H9 (cell line): ENCODE results near the gene CALML5. TPM values are rescaled to one million over a fixed set of nuclear protein-coding genes. Genes with fewer than 3 reads are reported as not detected.

Source experiments
- DNase-seq: peaks from one replicate; pipeline ENCODE4 v3.0.0-alpha.2; 2017
- H2AFZ ChIP-seq: one replicate; pipeline ENCODE4 v1.6.1; 2013; ENCODE audit warnings: mild to moderate bottlenecking, low read length, control low read depth, moderate library complexity
- H2AK5ac ChIP-seq: 2 replicates; pipeline ENCODE4 v1.6.1; 2013; ENCODE audit warnings: low read length, control low read depth, mixed read lengths; ENCODE audit not compliant: insufficient read length
- H2BK120ac ChIP-seq: one replicate; pipeline ENCODE4 v1.6.1; 2013; ENCODE audit warnings: low read depth, mild to moderate bottlenecking, low read length, control low read depth, inconsistent platforms; ENCODE audit not compliant: poor library complexity, severe bottlenecking
- H2BK12ac ChIP-seq: 2 replicates; pipeline ENCODE4 v1.6.1; 2013; ENCODE audit warnings: low read length, control low read depth, mixed read lengths, low read depth; ENCODE audit not compliant: insufficient read length
- H2BK15ac ChIP-seq: 2 replicates; pipeline ENCODE4 v1.6.1; 2013; ENCODE audit warnings: low read depth, low read length, control low read depth
- H2BK20ac ChIP-seq: one replicate; pipeline ENCODE4 v1.6.1; 2013; ENCODE audit warnings: low read depth, mild to moderate bottlenecking, low read length, control low read depth, inconsistent platforms; ENCODE audit not compliant: poor library complexity, severe bottlenecking
- H2BK5ac ChIP-seq: 2 replicates; pipeline ENCODE4 v1.6.1; 2013; ENCODE audit warnings: low read length, control low read depth, mixed read lengths; ENCODE audit not compliant: insufficient read length
- H3K14ac ChIP-seq: 2 replicates; pipeline ENCODE4 v1.6.1; 2013; ENCODE audit warnings: low read length, control low read depth; ENCODE audit not compliant: insufficient read depth
- H3K18ac ChIP-seq: 2 replicates; pipeline ENCODE4 v1.6.1; 2013; ENCODE audit warnings: low read depth, mild to moderate bottlenecking, mixed read lengths, low read length, control low read depth; ENCODE audit not compliant: insufficient read length
- H3K23ac ChIP-seq: 2 replicates; pipeline ENCODE4 v1.6.1; 2013; ENCODE audit warnings: low read length, control low read depth, mixed read lengths, low read depth; ENCODE audit not compliant: insufficient read length
- H3K23me2 ChIP-seq: 2 replicates; pipeline ENCODE4 v1.6.1; 2013; ENCODE audit warnings: low read depth, mild to moderate bottlenecking, mixed read lengths, low read length, control low read depth; ENCODE audit not compliant: insufficient read length, poor library complexity, severe bottlenecking
- H3K27ac ChIP-seq: 2 replicates; pipeline ENCODE4 v1.5.1; 2013; ENCODE audit warnings: low read length, control low read depth, mixed read lengths, low read depth; ENCODE audit not compliant: insufficient read length
- H3K27me3 ChIP-seq: 2 replicates; pipeline ENCODE4 v1.6.1; 2013; ENCODE audit warnings: low read length, control low read depth, inconsistent platforms; ENCODE audit not compliant: insufficient read depth
- H3K4ac ChIP-seq: 2 replicates; pipeline ENCODE4 v1.6.1; 2013; ENCODE audit warnings: low read depth, mild to moderate bottlenecking, control low read depth, inconsistent platforms, low read length, moderate library complexity
- H3K4me1 ChIP-seq: 2 replicates; pipeline ENCODE4 v1.6.1; 2013; ENCODE audit warnings: low read length, control low read depth, inconsistent platforms; ENCODE audit not compliant: insufficient read depth
- H3K4me2 ChIP-seq: 2 replicates; pipeline ENCODE4 v1.6.1; 2013; ENCODE audit warnings: low read length, control low read depth, mixed read lengths; ENCODE audit not compliant: insufficient read length, insufficient read depth
- H3K56ac ChIP-seq: 2 replicates; pipeline ENCODE4 v1.6.1; 2013; ENCODE audit warnings: low read depth, mild to moderate bottlenecking, mixed read lengths, low read length, control low read depth; ENCODE audit not compliant: insufficient read length
- H3K79me1 ChIP-seq: 2 replicates; pipeline ENCODE4 v1.6.1; 2013; ENCODE audit warnings: low read depth, mild to moderate bottlenecking, moderate library complexity, low read length, control low read depth, inconsistent platforms; ENCODE audit not compliant: insufficient read depth, poor library complexity, severe bottlenecking
- H3K79me2 ChIP-seq: 2 replicates; pipeline ENCODE4 v1.6.1; 2013; ENCODE audit warnings: low read length, control low read depth, inconsistent platforms; ENCODE audit not compliant: insufficient read depth
- H3K9ac ChIP-seq: 2 replicates; pipeline ENCODE4 v1.6.1; 2013; ENCODE audit warnings: low read length, control low read depth, mixed read lengths; ENCODE audit not compliant: insufficient read length; ENCODE audit errors: extremely low read depth
- H3K9me3 ChIP-seq: one replicate; pipeline ENCODE4 v1.6.1; 2013; ENCODE audit warnings: low read depth, low read length, inconsistent platforms; ENCODE audit not compliant: control insufficient read depth
- H3T11ph ChIP-seq: one replicate; pipeline ENCODE4 v1.6.1; 2013; ENCODE audit warnings: mild to moderate bottlenecking, low read length, control low read depth, inconsistent platforms
- H4K20me1 ChIP-seq: one replicate; pipeline ENCODE4 v1.6.1; 2013; ENCODE audit not compliant: control insufficient read depth, insufficient read length, insufficient read depth
- H4K5ac ChIP-seq: 2 replicates; pipeline ENCODE4 v1.6.1; 2013; ENCODE audit warnings: low read depth, mild to moderate bottlenecking, mixed read lengths, low read length, control low read depth; ENCODE audit not compliant: insufficient read length
- H4K8ac ChIP-seq: replicated peaks from 2 replicates; pipeline ENCODE4 v1.6.1; 2013; ENCODE audit warnings: low read length, control low read depth, mixed read lengths, low read depth; ENCODE audit not compliant: insufficient read length
- H4K91ac ChIP-seq: 2 replicates; pipeline ENCODE4 v1.6.1; 2013; ENCODE audit warnings: low read depth, mild to moderate bottlenecking, moderate library complexity, mixed read lengths, low read length, control low read depth; ENCODE audit not compliant: insufficient read length
- H3K27ac Mint-ChIP-seq, 3 experiments: 2 replicates in 2 of 3; 3 replicates in 1 of 3; pipeline ENCODE4 v1.8.0; 2020 to 2021; ENCODE audit warnings: mixed read lengths in 3 of 3, mild to moderate bottlenecking in 1 of 3, moderate library complexity in 1 of 3
- H3K27me3 Mint-ChIP-seq: 2 replicates; pipeline ENCODE4 v1.8.0; 2021; ENCODE audit warnings: low read depth, mild to moderate bottlenecking, moderate library complexity, mixed read lengths
- H3K36me3 Mint-ChIP-seq, 3 experiments: 2 replicates in 2 of 3; 3 replicates in 1 of 3; pipeline ENCODE4 v1.8.0; 2020 to 2021; ENCODE audit warnings: low read depth in 3 of 3, mixed read lengths in 3 of 3; ENCODE audit not compliant: insufficient read depth in 1 of 3
- H3K4me1 Mint-ChIP-seq, 2 experiments: 2 replicates each; pipeline ENCODE4 v1.8.0; 2020; ENCODE audit warnings: mixed read lengths in 2 of 2
- H3K4me3 Mint-ChIP-seq, 2 experiments: 2 replicates in 1 of 2; 3 replicates in 1 of 2; pipeline ENCODE4 v1.8.0; 2020 to 2021; ENCODE audit warnings: mild to moderate bottlenecking in 2 of 2, mixed read lengths in 2 of 2, moderate library complexity in 1 of 2
- H3K9me3 Mint-ChIP-seq, 2 experiments: 2 replicates in 1 of 2; 3 replicates in 1 of 2; pipeline ENCODE4 v1.8.0; 2020; ENCODE audit warnings: mild to moderate bottlenecking in 2 of 2, mixed read lengths in 2 of 2, moderate library complexity in 1 of 2
- CTCF ChIP-seq: fragments of 200-600 bp; sonication (generic); conservative IDR thresholded peaks from 3 replicates; pipeline ENCODE4 v1.8.0; 2021; ENCODE audit warnings: antibody characterized with exemption, mild to moderate bottlenecking
- WGBS: extraction: QIAGEN DNeasy Blood & Tissue Kit; methylation state at CpG from one replicate; pipeline ENCODE4 v1.1.7; 2013; ENCODE audit warnings: missing lambda C conversion rate, low lambda C conversion rate, mixed read lengths; ENCODE audit not compliant: insufficient read length; ENCODE audit errors: extremely low coverage; 5-methylcytosine and 5-hydroxymethylcytosine counted together
- total RNA-seq: library from RNA; stranded (reverse); gene quantifications from 2 replicates; pipeline ENCODE4 v1.2.1, GENCODE V29; 2021

Gene CALML5
- total RNA-seq, 1 experiment from 2014 or later: not detected

GRCh38 chr10:5529702-5530411, 30.5 kb upstream of the CALML5 start:
- no peak overlapping the region for H4K8ac ChIP-seq
- no peak overlapping the region for H3K27ac ChIP-seq
- no peak for TF ChIP-seq CTCF
- H4K91ac ChIP-seq: no peak overlapping the region
- Mint-ChIP-seq H3K27me3 (peaks cover 5% of the 10 kb centered on the region; the same call in 1 of the 2 replicates), H3K4me3 (no peak overlapping the region), H3K9me3 (0 out of 5 replicates have a peak, but pooled peaks cover 0 to 2% of the 10 kb centered on the region in 2 experiments), H3K36me3 (no peaks in the 10 kb centered on the region; a peak in 2 of 7 replicates), H3K4me1 (peaks cover 10 to 30% of the 10 kb centered on the region in 2 experiments), H3K27ac (no peak overlapping the region)
- H2BK120ac ChIP-seq: no peak overlapping the region
- no peaks in the 10 kb centered on the region for H3K79me2 ChIP-seq
- H2BK12ac ChIP-seq: no peak overlapping the region
- H3K4me2 ChIP-seq: no peak overlapping the region
- H3K23ac ChIP-seq: no peak overlapping the region
- no peak overlapping the region for H2BK15ac ChIP-seq
- H3K14ac ChIP-seq: no peak overlapping the region
- no peak overlapping the region for H2AFZ ChIP-seq
- H2BK5ac ChIP-seq: no peak overlapping the region
- no CpG with 5 or more reads among the region's 7 CpGs for WGBS
- DNase-seq: no peak
- no peaks in the 10 kb centered on the region for H3K23me2 ChIP-seq
- H4K20me1 ChIP-seq: no peaks in the 10 kb centered on the region
- no peak overlapping the region for H2AK5ac ChIP-seq
- no peaks in the 10 kb centered on the region for H3K27me3 ChIP-seq
- H2BK20ac ChIP-seq: no peak overlapping the region
- no peaks in the 10 kb centered on the region for H3K9me3 ChIP-seq
- no peak overlapping the region for H4K5ac ChIP-seq
- H3K56ac ChIP-seq: no peak overlapping the region
- no peaks in the 10 kb centered on the region for H3K4me1 ChIP-seq
- H3K9ac ChIP-seq: no peak overlapping the region
- no peak overlapping the region for H3K18ac ChIP-seq
- H3T11ph ChIP-seq: no peak overlapping the region
- no peaks in the 10 kb centered on the region for H3K79me1 ChIP-seq
- H3K4ac ChIP-seq: no peak overlapping the region
